HG03103 (cell line): ENCODE measurements around the gene VAV2.
"Not testable (repeated sequence)": the region's sequence is repeated elsewhere in the genome, so short reads cannot be mapped to it uniquely, and the experiment has no call there.

Source experiments
- ATAC-seq: cut with Tn5 transposase; IDR thresholded peaks from one replicate; pipeline ENCODE4 v1.9.1; 2021; ENCODE audit warnings: low read depth; ENCODE audit not compliant: unreplicated experiment

The VAV2 gene

DNA sequence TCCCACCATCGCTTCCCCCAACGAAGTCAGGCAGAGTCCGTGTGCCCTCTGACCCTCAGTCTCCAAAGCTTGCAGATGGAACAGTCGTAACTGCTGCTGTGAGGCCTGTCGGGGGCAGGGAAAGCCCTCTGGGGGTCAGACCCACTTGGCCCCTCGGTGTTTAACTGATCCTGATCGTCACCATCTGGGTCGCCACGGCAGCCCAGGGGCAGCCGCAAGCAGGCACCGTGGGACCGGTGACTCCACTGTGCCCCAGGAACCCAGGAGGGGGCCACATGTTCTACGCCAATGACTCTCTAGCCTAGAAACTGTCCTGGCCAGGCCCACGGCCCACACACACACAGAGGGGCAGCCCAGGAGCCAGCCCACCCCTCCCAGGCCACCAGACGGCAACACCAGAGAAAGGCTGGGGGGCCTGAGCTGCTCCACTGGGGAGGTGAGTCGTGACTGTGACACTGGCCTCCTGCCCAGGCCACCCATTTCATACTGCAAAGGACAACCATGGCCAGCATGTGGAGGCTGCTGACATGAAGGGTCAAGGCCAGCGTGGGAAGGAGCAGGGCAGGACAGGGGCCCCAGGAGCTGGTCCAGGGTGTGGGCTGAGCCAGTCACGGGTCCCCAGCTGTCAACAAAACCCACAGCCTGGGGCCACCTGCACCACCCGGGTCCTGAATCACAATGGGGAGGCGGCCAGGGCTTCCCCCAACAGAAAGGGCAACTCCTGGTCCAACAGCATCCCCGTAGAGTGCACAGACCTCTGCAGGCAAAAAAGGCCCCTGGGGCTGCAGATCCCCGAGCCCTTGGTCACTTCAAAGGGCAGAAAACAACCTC lies 20.8 kb downstream of the VAV2 start:
- ATAC-seq: no peak

DNA sequence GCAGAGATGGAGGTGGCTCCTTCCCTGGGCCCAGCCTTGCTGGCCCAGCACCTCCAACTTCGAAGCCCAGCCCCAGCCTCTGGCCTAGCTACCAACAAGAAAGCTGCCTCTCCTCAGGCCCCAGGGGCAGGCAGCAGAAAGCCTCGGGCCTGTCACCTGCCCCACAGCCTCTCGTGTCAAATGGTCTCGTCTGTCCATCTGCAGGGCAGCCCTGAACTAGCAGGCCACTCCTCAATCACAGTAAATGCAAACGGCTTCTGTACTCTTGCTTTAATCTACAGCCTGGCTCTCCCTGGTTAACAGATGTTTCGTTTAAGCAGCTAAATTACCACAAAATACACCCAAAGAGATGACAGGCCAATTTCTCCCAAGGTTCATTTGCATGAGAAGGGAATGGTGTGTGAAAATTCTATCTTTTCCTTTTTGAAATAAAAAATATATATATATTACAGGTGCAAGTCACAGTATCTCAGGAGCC lies 21.5 kb downstream of the VAV2 start:
- no peak for ATAC-seq

DNA sequence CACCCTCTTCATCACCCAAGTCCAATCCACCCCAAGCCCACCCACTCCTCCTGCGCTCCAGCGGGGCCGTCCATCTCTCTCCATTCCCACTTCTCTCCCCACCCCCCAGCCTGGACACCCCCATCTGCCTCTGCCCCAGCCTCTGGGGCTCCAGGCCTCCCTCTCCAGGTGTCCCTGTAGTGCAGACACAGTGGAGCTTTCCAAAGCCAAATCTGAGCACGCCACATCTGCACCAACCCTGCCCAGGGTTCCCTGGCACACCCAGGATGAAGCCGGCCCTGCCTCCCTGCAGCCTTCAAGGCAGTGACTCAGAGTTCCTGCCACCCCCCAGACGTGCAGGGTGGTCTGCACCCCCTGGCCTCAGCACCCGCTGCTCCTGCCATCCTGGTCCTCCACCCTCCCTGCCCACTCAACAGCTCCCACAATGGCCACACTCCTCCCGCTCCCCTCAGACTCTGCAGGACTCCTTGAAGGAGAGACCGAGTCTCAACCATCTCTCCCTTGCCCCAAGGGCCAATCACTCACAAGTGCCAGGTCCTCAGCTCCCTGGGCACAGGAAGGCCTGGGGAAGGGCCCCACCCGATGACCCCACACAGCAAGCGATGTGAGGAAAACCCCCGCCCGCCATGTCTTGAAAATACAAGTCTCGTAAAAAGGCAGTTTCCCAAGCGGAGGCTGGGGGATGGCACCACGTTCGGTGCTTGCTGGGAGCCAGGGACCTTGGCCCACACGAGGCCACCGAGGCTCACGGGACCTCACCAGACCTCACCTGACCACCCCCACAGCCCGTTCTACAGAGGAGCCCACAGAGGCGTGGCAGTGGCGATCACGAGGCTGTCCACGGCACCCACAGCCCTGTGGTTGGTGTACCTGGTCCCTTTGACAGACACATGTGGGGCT lies 22.2 kb downstream of the VAV2 start:
- no peak for ATAC-seq

DNA sequence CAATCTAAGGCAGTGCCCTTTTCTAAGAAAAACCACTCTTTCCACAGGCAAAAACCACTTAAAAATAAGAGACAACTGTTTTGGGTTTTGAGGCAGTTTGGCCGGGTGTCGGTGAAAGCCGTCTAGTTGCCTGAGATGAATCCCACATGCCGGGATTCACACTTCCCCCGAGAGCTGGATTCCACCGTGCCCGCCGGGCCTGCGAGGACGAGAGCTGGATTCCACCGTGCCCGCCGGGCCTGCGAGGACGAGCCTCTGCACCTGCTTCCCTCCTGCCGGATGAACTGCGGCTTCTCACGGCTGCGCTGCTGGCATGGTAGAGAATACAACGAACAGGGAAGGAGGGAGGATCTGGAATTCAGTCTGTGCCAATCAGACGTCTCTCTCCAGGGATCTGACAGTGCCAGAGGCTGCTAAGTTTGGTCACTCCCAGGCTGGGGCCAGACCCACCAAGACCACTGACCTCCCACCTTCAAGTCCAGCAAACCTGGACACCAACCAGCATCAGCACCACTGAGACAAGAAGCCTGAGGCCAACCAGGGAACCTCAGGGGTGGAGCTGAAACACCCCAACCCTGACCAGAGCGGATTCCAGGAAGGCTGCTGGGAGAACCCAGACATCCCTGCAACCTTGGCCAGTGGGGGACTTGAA lies 23.0 kb downstream of the VAV2 start:
- ATAC-seq: no peak

DNA sequence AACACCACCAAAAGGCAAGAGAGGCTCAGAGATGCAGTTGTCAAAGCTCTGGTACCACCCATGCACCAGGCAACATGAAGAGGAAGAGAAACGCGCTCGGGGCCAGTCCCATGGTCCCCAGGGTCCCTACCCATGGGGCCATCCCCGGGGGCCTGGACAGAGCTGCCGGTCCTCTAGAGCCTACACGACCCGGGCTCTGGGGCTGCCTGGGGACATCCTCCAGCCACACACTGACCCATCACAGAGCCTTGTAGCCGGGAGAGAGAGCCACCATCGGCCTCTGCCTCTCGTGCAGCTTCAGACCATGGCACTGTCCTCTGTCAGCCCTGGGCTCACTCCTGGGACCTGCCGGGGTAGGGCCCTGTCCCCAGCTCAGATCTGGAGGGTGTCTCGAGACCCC lies 23.7 kb downstream of the VAV2 start:
- ATAC-seq: no peak

DNA sequence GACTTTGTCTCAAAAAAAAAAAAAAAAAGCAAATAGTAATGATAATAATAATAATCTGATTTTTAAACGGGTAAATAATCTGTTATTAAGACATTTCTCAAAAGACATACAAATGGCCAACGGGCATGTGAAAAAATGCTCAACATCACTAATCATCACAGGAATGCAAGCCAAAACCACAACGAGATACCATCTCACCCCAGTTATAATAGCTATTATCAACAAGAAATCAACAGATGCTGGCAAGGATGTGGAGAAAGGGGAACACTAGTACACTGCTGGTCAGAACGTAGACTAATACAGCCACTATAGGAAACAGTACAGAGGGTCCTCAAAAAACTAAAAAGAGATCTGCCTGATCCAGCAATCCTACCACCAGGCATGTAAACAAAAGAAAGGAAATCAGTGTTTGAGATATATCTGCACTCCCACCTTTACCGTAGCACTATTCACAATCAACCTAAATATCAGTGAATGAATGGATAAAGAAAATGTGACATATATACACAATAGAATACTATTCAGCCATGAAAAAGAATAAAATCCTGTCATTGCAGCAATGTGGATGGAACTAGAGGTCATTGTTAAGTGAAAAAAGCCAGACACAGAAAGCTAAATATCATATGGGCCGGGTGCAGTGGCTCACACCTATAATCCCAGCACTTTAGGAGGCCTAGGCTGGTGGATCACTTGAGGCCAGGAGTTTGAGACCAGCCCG lies 24.9 kb downstream of the VAV2 start:
- no peak for ATAC-seq

DNA sequence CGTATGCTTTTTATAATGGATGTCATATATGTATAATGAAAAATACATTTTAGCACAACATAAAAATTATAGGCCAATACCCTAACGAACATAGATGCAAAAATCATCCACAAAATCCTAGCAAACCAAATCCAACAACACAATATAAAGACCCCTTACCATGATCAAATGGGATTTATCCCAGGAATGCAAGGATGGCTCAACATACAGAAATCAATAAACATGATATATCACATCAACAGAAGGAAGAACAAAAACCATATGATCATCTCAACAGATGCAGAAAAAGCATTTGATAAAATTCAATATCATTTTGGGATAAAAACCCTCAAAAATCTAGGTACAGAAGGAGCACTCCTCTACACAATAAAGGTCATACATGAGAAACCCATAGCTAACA lies 27.7 kb downstream of the VAV2 start:
- ATAC-seq: no peak

DNA sequence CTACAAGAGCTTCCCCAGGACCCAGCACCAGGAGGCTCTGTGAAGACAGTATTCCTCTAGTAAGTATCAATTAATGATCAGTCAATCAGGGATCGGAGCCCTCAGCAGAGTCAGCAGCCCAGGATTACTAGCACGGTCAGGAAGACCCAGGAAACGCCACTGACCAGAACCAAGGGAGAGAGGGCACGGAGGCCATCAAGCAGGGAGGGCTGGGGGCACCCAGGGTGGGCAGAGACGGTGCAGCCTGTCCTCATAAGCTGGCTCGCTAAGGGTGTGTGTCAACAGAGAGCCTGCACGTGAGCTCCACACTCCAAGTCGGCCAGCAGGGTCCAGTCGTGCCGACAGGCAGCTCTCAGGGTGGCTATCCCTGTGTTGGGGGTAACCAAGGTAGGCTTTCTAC lies 29.0 kb downstream of the VAV2 start:
- no peak for ATAC-seq

DNA sequence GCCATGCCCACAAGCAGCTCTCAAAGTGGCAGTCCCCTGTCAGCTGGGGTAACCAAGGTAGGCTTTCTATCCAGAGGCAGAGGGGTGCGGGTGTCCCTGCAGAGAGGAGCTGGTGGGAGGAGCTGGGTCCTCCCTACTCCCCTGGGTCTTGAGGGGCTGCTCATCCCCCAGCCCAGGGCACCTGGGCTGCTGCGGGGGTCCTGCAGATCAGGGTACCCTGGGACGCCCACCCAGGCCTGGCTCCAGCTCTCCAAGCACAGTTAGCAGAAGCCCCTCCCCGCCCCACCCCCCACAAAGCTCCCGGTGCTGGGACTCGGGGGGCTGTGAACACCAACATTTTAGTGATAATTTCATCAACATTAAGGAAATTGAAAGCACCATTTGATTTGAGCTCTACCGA lies 29.8 kb downstream of the VAV2 start:
- ATAC-seq: no peak

DNA sequence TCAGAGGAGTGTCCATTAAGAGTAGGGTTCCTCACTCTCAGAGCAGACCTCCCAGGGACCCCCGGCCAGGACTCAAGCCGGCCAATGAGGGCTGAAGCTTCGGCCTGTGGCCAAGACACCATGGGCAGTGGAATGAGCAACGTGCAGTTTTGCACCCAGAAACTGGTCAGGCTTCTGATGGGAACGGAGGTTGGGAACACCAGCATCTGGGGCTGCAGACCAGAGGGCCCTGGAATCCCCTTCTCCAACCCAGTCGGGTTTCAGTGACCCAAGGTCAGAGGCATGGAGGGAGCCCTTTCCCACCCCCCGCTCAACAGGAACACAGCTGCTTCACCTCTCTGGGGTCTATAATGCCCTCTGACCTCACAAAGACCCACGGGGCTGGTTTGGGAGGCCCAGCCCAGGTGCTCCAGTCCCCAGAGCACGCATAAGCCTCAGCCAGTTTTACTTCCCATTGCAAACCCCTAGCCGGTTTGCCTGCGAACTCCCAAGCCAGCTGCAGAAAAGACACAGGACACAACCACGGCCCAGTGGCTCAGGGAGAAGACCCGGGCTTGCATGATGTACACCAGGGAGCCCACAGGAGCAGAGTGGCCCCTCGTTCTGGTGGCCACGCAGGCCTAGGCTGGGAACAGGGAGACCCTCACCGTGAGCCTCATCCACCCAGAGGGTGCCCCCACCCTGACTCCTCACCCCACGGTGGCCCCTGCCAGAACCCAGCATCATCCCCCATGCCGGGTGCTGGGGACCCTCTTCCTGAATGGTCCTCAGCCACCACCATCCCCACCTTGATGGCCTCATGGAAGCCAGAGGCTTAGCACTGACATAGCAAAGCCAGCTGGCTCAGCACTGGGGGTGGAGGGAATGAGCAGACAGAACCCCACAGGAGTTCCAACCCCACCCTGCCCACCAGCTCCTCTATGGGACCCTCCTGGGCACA lies 30.6 kb downstream of the VAV2 start:
- no peak for ATAC-seq

DNA sequence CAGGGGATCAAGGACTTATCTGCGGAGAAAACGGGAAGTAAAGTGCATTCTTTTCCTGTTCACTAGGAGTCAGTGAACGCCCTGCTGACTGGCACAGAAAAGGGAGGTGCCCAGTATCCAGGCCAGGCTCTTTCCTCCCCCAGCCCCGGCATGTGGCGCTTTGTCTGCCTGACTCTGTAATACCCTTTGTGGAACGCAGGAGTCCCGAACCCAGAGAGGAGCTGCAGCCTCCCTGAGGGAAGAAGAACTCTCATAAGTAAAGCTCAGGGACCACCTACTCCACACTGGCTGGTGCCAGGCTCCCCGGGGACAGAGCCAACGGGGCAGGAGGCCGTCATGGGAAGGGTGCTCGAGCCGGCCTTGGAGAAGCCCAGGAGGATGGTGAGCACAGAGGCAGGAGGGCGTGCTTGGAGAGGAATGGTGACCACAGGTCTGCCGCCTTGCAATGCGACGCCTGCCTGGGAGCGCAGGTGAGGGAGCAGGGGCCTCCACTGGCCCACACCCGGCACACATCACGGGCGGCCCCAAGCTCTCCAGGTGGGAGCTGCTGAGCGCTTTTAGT lies 31.5 kb downstream of the VAV2 start:
- ATAC-seq: no peak

DNA sequence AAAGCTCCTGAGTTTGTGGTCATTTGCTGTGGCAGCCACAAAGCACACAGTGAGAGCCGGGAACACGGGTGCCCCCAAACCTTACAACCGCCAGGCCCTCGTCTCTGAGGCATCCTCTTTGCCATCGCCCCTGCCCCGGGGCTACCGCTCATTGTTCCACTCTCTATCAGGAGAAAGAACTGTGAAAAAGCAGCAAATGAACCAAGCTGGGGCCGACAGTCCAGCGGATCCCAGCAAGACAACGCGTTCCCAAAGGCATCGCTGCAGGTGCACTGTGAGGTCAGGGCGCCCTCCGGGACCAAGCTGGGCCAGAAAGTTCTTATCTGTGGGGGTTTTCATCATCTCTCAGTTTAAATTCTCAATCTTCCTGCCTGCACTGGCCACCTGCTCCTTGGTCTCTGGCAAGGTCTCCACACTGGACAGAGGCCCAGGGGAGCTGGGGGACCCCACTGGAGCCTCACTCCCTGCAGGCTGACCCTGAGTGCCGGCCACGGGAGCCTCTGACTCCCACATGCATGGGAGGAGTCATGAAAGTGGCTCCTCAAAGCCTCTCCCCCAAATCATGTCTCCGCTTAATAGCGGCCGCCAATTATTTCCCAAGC lies 32.1 kb downstream of the VAV2 start:
- no peak for ATAC-seq

DNA sequence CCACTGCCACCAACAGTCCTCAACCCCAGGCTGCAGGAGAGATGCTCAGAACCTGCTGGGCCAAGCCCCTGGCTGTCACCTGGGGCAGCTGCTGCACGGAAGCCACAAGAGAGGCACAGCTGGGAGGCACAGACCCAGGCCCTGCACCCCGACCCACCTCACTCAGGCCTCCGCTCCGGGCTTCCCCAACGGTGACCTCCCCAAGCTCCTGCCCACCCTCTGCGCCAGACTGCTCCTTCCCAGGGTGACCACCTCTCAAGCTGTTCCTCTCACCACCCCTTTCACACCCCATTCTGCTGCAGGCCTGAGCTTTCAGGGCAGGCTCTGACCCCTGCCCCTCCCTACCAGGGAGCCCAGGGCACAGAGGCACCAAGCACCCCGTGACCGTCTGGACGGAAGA lies 33.0 kb downstream of the VAV2 start:
- ATAC-seq: no peak

DNA sequence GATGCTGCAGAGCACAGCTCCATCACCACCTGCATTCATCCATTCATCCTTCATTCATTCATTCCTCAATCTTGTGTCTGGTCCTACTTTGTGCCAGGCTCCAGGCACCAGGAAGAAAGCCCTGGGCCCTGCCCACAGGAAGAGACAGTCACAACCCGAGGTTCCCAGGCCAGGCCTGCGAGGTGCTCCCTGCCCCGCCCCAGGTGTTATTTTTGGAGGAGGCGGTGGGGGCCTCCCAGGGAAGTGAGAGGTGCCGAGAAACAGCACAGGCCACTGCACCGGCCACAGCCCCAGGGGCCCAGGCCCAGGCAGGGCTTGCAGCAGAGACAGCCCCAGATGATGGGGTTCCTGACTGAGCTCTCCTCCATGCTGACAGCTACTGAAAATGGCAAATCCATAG lies 33.4 kb downstream of the VAV2 start:
- ATAC-seq: no peak

DNA sequence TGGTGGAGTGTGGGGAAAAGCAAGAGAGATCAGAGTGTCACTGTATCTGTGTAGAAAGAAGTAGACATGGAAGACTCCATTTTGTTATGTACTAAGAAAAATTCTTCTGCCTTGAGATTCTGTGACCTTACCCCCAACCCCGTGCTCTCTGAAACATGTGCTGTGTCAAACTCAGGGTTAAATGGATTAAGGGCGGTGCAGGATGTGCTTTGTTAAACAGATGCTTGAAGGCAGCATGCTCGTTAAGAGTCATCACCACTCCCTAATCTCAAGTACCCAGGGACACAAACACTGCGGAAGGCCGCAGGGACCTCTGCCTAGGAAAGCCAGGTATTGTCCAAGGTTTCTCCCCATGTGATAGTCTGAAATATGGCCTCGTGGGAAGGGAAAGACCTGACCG lies 34.4 kb downstream of the VAV2 start:
- not testable (repeated sequence) for ATAC-seq

DNA sequence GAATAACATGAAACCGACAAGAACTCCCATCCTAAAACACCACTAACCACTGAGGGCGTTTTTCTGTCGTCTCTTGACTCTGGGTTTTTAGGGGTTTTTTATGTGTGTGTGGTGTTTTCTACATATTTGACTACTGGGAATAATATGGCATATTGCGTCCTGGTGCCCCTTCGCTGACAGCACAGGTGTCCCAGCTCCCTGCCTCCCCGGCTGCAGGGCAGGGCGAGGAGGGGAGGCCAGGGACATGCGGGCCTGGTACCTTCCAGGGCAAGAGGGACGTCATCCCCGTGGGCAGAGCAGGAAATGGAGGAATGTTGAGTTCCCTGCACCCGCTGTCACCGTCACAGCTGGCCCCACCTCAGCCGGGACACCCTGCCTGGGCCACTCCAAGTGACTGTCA lies 34.8 kb downstream of the VAV2 start:
- ATAC-seq: no peak

DNA sequence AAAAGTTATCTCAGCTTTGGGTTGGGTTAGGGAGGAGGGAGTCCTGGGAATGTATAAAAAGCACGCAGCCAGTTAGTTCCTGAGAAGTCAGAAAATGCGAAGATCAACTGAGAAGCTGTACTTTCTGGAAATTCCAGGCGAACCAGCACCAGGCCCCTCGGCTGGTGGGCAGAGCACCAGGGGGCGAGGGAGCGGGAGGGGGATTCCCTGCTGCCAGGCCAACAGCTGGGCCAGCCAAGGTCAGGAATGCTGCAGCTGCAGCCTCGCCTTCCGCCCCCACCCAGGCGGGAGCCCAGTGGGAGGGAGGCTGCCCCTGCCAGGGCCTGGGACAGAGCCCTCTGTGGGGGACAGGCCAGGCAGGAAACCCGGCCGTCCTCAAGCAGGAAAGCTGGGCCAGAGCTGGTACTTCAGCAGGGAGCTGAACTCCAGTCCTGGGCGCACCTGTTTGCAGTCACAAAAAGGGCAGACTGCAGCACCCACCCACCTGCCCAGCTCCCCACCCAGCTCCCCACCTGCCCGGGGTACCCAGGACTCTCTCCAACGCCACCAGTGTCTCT lies 35.5 kb downstream of the VAV2 start:
- ATAC-seq: no peak

DNA sequence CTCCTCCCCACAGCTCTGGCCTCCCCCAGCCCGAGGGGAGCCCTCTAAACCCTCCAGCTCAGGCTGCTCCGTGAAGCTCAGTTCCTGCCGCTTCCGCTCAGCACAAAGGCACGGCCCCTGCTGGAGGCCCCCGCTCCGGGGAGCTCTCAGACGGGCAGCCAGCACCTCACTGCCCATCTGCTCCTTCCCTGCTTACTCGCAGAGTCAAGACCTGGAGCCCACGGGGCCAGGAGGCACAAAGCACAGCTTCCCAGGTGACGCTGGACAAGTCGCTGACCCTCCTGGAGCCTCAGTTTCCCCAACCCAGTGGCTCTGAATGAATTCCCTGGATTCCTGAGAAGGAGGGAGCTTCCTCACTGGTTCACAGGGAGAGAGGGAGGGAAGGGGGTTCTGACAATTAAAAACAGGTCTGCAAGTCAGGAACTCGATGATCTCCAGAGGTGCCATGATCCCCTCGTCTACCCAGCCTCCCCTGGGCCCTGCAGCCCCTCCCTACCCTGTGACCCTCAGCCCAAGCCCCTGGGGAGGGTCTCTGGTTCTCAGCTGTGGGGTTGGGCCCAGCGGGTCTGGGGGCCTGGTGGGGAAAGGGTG lies 36.2 kb downstream of the VAV2 start:
- no peak for ATAC-seq
